GM23338 (cell line): ENCODE measurements around the gene GSC2.

ENCODE experiments used
- CREB1 ChIP-seq: fragments of 250-450 bp; sonication (Bioruptor Pico); IDR thresholded peaks from 2 replicates; pipeline ENCODE4 v1.5.0; 2020; ENCODE audit warnings: low read depth, mild to moderate bottlenecking, moderate library complexity
- CTCF ChIP-seq, 2 experiments: fragments of 200-600 bp in 1 of 2; sonication (generic) in 1 of 2; conservative IDR thresholded peaks; 2 replicates each; pipeline versions ENCODE4 v1.5.1 to v1.6.1; 2016 to 2017; ENCODE audit warnings: antibody characterized with exemption in 2 of 2, low read depth in 2 of 2, mild to moderate bottlenecking in 2 of 2, moderate library complexity in 1 of 2
- EZH2 ChIP-seq: fragments of 200-600 bp; sonication (generic); IDR thresholded peaks from one replicate; pipeline ENCODE4 v1.8.0; 2017; ENCODE audit warnings: antibody characterized with exemption, mild to moderate bottlenecking, low read depth; ENCODE audit not compliant: unreplicated experiment
- EZH2phosphoT487 ChIP-seq: fragments of 200-600 bp; sonication (generic); IDR thresholded peaks from one replicate; pipeline ENCODE4 v1.8.1; 2018; ENCODE audit warnings: antibody characterized with exemption; ENCODE audit not compliant: unreplicated experiment
- JUNB ChIP-seq: IDR thresholded peaks from one replicate; pipeline ENCODE4 v1.6.1; 2016; ENCODE audit warnings: antibody characterized with exemption; ENCODE audit not compliant: unreplicated experiment
- NANOG ChIP-seq: IDR thresholded peaks from 2 replicates; pipeline ENCODE4 v1.6.1; 2016; ENCODE audit warnings: antibody characterized with exemption, borderline replicate concordance
- POLR2AphosphoS5 ChIP-seq: IDR thresholded peaks from 2 replicates; pipeline ENCODE4 v1.6.1; 2016; ENCODE audit warnings: antibody characterized with exemption, low read depth
- REST ChIP-seq: IDR thresholded peaks from one replicate; pipeline ENCODE4 v1.6.1; 2018; ENCODE audit warnings: antibody characterized with exemption; ENCODE audit not compliant: unreplicated experiment
- STAT1 ChIP-seq: IDR thresholded peaks from one replicate; pipeline ENCODE4 v1.6.1; 2016; ENCODE audit warnings: antibody characterized with exemption; ENCODE audit not compliant: unreplicated experiment
- ZNF114 ChIP-seq: fragments of 250-450 bp; sonication (Bioruptor Pico); IDR thresholded peaks from 2 replicates; pipeline ENCODE4 v1.5.0; 2020; ENCODE audit warnings: mild to moderate bottlenecking, moderate library complexity
- ZNF331 ChIP-seq: fragments of 250-450 bp; sonication (Bioruptor Pico); IDR thresholded peaks from 2 replicates; pipeline ENCODE4 v1.5.0; 2020; ENCODE audit warnings: low read depth, mild to moderate bottlenecking, moderate library complexity
- TF ChIP-seq, protein P1 (sequence below): IDR thresholded peaks from 2 replicates; pipeline ENCODE4 v1.6.1; 2016; ENCODE audit warnings: antibody characterized with exemption
- TF ChIP-seq, protein P2 (sequence below): fragments of 250-450 bp; sonication (Bioruptor Pico); IDR thresholded peaks from 2 replicates; pipeline ENCODE4 v1.5.0; 2020; ENCODE audit warnings: mild to moderate bottlenecking, moderate library complexity

DNA sequence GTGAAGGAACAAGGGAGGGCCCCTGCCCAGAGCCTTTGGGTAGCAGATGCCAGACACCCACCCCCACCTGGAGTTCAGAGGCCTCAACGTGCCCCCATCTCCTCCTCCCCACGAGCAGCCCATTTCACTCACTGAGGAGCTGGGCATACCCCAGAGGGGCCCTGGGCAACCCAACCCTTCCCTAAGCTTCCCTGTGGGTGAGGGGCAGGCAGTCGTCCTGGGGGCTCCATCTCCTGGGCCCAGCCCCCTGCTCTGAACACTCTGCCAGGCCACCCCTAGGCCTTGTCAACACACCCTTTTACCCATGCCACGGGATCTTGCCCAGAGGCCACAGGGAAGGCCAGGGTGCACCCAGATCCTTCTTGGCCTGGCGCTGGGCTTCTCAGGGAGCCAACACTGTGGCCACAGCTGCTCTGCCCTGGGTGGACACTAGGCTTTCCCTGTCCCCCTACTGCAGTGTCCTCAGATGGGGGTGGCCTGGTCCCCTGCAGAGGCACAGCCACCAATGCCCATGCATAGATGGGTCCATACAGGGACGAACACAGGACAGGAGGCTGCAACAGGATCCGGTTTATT is 25.0 kb upstream of the GSC2 start:
- TF ChIP-seq EZH2phosphoT487, result no peak
- TF ChIP-seq CTCF (conservative IDR thresholded peaks at IDR 0.05; ENCODE audit: low read depth in 2 of 2), result no peak
- no peak for TF ChIP-seq CREB1 (CRISPR knock-in tag)
- no peak for TF ChIP-seq ZNF331 (CRISPR knock-in tag)
- no peak for TF ChIP-seq EZH2
- no peak for TF ChIP-seq JUNB
- no peak for TF ChIP-seq NANOG
- TF ChIP-seq ZNF114, result no peak
- no peak; the same call in none of the 2 replicates for TF ChIP-seq POLR2AphosphoS5
- TF ChIP-seq REST, result no peak
- TF ChIP-seq, protein P1, sequence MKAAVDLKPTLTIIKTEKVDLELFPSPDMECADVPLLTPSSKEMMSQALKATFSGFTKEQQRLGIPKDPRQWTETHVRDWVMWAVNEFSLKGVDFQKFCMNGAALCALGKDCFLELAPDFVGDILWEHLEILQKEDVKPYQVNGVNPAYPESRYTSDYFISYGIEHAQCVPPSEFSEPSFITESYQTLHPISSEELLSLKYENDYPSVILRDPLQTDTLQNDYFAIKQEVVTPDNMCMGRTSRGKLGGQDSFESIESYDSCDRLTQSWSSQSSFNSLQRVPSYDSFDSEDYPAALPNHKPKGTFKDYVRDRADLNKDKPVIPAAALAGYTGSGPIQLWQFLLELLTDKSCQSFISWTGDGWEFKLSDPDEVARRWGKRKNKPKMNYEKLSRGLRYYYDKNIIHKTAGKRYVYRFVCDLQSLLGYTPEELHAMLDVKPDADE, result no peak
- TF ChIP-seq STAT1, result no peak
- TF ChIP-seq, protein P2, sequence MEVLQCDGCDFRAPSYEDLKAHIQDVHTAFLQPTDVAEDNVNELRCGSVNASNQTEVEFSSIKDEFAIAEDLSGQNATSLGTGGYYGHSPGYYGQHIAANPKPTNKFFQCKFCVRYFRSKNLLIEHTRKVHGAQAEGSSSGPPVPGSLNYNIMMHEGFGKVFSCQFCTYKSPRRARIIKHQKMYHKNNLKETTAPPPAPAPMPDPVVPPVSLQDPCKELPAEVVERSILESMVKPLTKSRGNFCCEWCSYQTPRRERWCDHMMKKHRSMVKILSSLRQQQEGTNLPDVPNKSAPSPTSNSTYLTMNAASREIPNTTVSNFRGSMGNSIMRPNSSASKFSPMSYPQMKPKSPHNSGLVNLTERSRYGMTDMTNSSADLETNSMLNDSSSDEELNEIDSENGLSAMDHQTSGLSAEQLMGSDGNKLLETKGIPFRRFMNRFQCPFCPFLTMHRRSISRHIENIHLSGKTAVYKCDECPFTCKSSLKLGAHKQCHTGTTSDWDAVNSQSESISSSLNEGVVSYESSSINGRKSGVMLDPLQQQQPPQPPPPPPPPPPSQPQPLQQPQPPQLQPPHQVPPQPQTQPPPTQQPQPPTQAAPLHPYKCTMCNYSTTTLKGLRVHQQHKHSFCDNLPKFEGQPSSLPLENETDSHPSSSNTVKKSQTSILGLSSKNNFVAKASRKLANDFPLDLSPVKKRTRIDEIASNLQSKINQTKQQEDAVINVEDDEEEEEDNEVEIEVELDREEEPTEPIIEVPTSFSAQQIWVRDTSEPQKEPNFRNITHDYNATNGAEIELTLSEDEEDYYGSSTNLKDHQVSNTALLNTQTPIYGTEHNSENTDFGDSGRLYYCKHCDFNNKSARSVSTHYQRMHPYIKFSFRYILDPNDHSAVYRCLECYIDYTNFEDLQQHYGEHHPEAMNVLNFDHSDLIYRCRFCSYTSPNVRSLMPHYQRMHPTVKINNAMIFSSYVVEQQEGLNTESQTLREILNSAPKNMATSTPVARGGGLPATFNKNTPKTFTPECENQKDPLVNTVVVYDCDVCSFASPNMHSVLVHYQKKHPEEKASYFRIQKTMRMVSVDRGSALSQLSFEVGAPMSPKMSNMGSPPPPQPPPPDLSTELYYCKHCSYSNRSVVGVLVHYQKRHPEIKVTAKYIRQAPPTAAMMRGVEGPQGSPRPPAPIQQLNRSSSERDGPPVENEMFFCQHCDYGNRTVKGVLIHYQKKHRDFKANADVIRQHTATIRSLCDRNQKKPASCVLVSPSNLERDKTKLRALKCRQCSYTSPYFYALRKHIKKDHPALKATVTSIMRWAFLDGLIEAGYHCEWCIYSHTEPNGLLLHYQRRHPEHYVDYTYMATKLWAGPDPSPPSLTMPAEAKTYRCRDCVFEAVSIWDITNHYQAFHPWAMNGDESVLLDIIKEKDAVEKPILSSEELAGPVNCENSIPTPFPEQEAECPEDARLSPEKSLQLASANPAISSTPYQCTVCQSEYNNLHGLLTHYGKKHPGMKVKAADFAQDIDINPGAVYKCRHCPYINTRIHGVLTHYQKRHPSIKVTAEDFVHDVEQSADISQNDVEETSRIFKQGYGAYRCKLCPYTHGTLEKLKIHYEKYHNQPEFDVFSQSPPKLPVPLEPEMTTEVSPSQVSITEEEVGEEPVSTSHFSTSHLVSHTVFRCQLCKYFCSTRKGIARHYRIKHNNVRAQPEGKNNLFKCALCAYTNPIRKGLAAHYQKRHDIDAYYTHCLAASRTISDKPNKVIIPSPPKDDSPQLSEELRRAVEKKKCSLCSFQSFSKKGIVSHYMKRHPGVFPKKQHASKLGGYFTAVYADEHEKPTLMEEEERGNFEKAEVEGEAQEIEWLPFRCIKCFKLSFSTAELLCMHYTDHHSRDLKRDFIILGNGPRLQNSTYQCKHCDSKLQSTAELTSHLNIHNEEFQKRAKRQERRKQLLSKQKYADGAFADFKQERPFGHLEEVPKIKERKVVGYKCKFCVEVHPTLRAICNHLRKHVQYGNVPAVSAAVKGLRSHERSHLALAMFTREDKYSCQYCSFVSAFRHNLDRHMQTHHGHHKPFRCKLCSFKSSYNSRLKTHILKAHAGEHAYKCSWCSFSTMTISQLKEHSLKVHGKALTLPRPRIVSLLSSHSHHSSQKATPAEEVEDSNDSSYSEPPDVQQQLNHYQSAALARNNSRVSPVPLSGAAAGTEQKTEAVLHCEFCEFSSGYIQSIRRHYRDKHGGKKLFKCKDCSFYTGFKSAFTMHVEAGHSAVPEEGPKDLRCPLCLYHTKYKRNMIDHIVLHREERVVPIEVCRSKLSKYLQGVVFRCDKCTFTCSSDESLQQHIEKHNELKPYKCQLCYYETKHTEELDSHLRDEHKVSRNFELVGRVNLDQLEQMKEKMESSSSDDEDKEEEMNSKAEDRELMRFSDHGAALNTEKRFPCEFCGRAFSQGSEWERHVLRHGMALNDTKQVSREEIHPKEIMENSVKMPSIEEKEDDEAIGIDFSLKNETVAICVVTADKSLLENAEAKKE (CRISPR knock-in tag), result no peak
